Measurements from ENCODE around the gene ADCY4. TPM values are rescaled to one million over a fixed set of nuclear protein-coding genes. Genes with fewer than 3 reads are reported as not detected.
A peak's percentile ranks its signal among the peaks of the same experiment; 100 is the strongest.
"Not testable (repeated sequence)": the region's sequence is repeated elsewhere in the genome, so short reads cannot be mapped to it uniquely, and the experiment has no call there.

ADCY4 gene
- total RNA-seq, 1 experiment from 2014 or later, result not detected

GRCh38 chr14:24368212-24368561 is 33.3 kb upstream of the ADCY4 start:
- in situ Hi-C loops (cut with HindIII; ENCODE audit: low sequenced_read_pairs), result no loop called here
- DNase-seq (ENCODE audit: low spot score), result no peak

- in situ Hi-C loops (cut with HindIII; ENCODE audit: low sequenced_read_pairs), result no loop called here
- DNase-seq (ENCODE audit: low spot score), result peak; percentile 85
These were observed 32.8 kb upstream of the ADCY4 start, which contains the start of gene NFATC4 for GRCh38 chr14:24367514-24368211. NFATC4 (plus strand) TSS chr14:24368184; CDS start chr14:24368341, 157 bp downstream.

GRCh38 chr14:24366721-24367513 is 32.0 kb upstream of the ADCY4 start:
- DNase-seq (ENCODE audit: low spot score), result peak; percentile 98
- in situ Hi-C loops (cut with HindIII; ENCODE audit: low sequenced_read_pairs), result no loop called here

- DNase-seq (ENCODE audit: low spot score), result no peak
- in situ Hi-C loops (cut with HindIII; ENCODE audit: low sequenced_read_pairs), result no loop called here
These were observed 31.5 kb upstream of the ADCY4 start for GRCh38 chr14:24366413-24366720.

- in situ Hi-C loops (cut with HindIII; ENCODE audit: low sequenced_read_pairs), result no loop called here
- DNase-seq (ENCODE audit: low spot score), result peak; percentile 91
These were observed 30.9 kb upstream of the ADCY4 start for GRCh38 chr14:24365600-24366412.

- DNase-seq (ENCODE audit: low spot score), result peak; percentile 36
- in situ Hi-C loops (cut with HindIII; ENCODE audit: low sequenced_read_pairs), result no loop called here
These were observed 30.0 kb upstream of the ADCY4 start for GRCh38 chr14:24364841-24365240.

GRCh38 chr14:24363401-24363800 is 28.5 kb upstream of the ADCY4 start:
- in situ Hi-C loops (cut with HindIII; ENCODE audit: low sequenced_read_pairs), result no loop called here
- no peak for DNase-seq (ENCODE audit: low spot score)

GRCh38 chr14:24362241-24362960 is 27.5 kb upstream of the ADCY4 start:
- in situ Hi-C loops (cut with HindIII; ENCODE audit: low sequenced_read_pairs), result no loop called here
- DNase-seq (ENCODE audit: low spot score), result no peak

- in situ Hi-C loops (cut with HindIII; ENCODE audit: low sequenced_read_pairs), result no loop called here
- no peak for DNase-seq (ENCODE audit: low spot score)
These were observed 26.5 kb upstream of the ADCY4 start for GRCh38 chr14:24361326-24361725.

- no peak for DNase-seq (ENCODE audit: low spot score)
- in situ Hi-C loops (cut with HindIII; ENCODE audit: low sequenced_read_pairs), result no loop called here
These were observed 25.4 kb upstream of the ADCY4 start for GRCh38 chr14:24360281-24360680.

GRCh38 chr14:24356208-24356607 is 21.3 kb upstream of the ADCY4 start:
- in situ Hi-C loops (cut with HindIII; ENCODE audit: low sequenced_read_pairs), result no loop called here
- DNase-seq (ENCODE audit: low spot score), result no peak

- DNase-seq (ENCODE audit: low spot score), result no peak
- in situ Hi-C loops (cut with HindIII; ENCODE audit: low sequenced_read_pairs), result no loop called here
These were observed 20.1 kb upstream of the ADCY4 start for GRCh38 chr14:24355009-24355408.

GRCh38 chr14:24354482-24354825 is 19.6 kb upstream of the ADCY4 start:
- DNase-seq (ENCODE audit: low spot score); in situ Hi-C loops (cut with HindIII; ENCODE audit: low sequenced_read_pairs): not testable (repeated sequence)

GRCh38 chr14:24353559-24354481 is 18.9 kb upstream of the ADCY4 start:
- in situ Hi-C loops (cut with HindIII; ENCODE audit: low sequenced_read_pairs), result no loop called here
- no peak for DNase-seq (ENCODE audit: low spot score)

GRCh38 chr14:24351517-24351916 is 16.6 kb upstream of the ADCY4 start:
- DNase-seq (ENCODE audit: low spot score), result no peak
- in situ Hi-C loops (cut with HindIII; ENCODE audit: low sequenced_read_pairs), result no loop called here

GRCh38 chr14:24349742-24350141 is 14.9 kb upstream of the ADCY4 start:
- in situ Hi-C loops (cut with HindIII; ENCODE audit: low sequenced_read_pairs), result no loop called here
- no peak for DNase-seq (ENCODE audit: low spot score)

GRCh38 chr14:24348186-24348585 is 13.3 kb upstream of the ADCY4 start:
- no peak for DNase-seq (ENCODE audit: low spot score)
- in situ Hi-C loops (cut with HindIII; ENCODE audit: low sequenced_read_pairs), result no loop called here

GRCh38 chr14:24347134-24347533 is 12.3 kb upstream of the ADCY4 start:
- in situ Hi-C loops (cut with HindIII; ENCODE audit: low sequenced_read_pairs), result no loop called here
- no peak for DNase-seq (ENCODE audit: low spot score)

Data from G401 (cell line).